Gastrocnemius medialis (tissue), 4 donors: Measurements from ENCODE around the gene RPS10.

Experiments
- CTCF ChIP-seq, 5 experiments: fragments of 450-650 bp in 3 of 5; fragments of 200-600 bp in 2 of 5; sonication (generic) in 2 of 5; IDR thresholded peaks in 4 of 5; conservative IDR thresholded peaks in 1 of 5; 1 replicate in 4 of 5; 2 replicates in 1 of 5; pipeline ENCODE4 v1.5.1; 2016 to 2019; ENCODE audit warnings: antibody characterized with exemption in 5 of 5, mild to moderate bottlenecking in 3 of 5, moderate library complexity in 3 of 5
- POLR2A ChIP-seq, 2 donors: fragments of 450-650 bp; IDR thresholded peaks; one replicate each; pipeline ENCODE4 v1.6.1; 2017; ENCODE audit warnings: antibody characterized with exemption in 2 of 2, mild to moderate bottlenecking in 2 of 2, moderate library complexity in 2 of 2

- TF ChIP-seq CTCF (IDR thresholded peaks at IDR 0.05 in 4 of 5, conservative IDR thresholded peaks at IDR 0.05 in 1 of 5) (no peak), POLR2A (IDR thresholded peaks at IDR 0.05) (no peak)
Observed at GRCh38 chr6:34457742-34458735, 32.2 kb upstream of the RPS10 start.
